Urinary bladder (tissue), 2 donors: Measurements from ENCODE around the gene TTN. TPM values are rescaled to one million over a fixed set of nuclear protein-coding genes. Genes with fewer than 3 reads are reported as not detected.

Experiments
- polyA plus RNA-seq: library from polyadenylated mRNA; stranded (reverse); fragments of 200-250 nt; gene quantifications from one replicate; pipeline ENCODE4 v1.2.3, GENCODE V29; 2013
- total RNA-seq: library from RNA; depleted of rRNA; stranded (reverse); fragments of >200 nt; gene quantifications from one replicate; pipeline ENCODE4 v1.2.3, GENCODE V29; 2014
- donor health status: healthy.

Gene TTN
- total and polyA plus RNA-seq, 2 donors = 0.04 to 153 TPM

Other genes with a start within 250 kb of the TTN start
- gene CCDC141, start 242.7 kb upstream of the TTN start, total RNA-seq = 18.0 TPM
- 0.20 TPM for gene CCDC141, start 242.7 kb upstream of the TTN start, polyA plus RNA-seq